Stromal cell of bone marrow (primary cell): Measurements from ENCODE around the gene FARS2.

Experiments
- DNase-seq: peaks from one replicate; pipeline ENCODE4 v3.0.0-alpha.2; 2012; ENCODE audit warnings: low read depth

FARS2 gene

DNA sequence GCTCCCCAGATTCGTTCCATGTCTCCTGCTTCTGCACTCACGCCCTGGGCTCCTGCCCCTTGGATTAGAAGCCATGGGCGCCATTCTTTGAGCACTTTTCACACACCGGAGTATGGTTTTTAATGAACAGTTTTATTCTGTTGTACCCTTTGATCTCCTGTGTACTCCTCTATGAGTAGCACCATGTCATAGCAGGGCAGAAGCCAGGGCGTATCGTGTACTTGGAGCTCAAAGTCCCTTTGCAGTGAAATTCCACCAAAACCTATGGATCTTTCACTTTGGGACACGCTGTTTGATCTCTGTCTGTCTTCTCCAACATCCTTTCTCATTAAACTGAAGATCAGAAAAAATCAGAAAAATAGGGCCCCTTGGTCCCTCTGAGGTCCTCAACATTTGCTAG lies 470.1 kb downstream of the FARS2 start:
- DNase-seq, result no peak

DNA sequence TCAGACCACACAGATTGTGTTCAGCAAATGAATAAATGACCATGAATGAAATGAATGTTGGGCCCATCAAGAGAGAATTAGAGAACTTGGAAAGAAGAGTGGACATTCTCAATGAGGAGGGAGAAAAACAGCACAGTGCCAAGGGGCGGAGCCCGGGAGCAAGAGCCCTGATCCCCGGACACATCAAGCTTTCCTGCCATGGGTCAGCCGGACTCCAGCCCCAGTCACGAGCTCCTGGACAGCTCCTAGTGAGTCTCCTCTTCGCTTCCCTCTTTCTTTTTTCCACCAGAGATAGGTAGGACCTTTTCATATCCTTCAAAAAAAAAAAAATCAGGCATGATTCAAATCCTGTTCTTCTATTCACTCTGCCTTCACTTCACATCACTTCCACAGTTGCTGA lies 471.2 kb downstream of the FARS2 start:
- DNase-seq, result no peak

DNA sequence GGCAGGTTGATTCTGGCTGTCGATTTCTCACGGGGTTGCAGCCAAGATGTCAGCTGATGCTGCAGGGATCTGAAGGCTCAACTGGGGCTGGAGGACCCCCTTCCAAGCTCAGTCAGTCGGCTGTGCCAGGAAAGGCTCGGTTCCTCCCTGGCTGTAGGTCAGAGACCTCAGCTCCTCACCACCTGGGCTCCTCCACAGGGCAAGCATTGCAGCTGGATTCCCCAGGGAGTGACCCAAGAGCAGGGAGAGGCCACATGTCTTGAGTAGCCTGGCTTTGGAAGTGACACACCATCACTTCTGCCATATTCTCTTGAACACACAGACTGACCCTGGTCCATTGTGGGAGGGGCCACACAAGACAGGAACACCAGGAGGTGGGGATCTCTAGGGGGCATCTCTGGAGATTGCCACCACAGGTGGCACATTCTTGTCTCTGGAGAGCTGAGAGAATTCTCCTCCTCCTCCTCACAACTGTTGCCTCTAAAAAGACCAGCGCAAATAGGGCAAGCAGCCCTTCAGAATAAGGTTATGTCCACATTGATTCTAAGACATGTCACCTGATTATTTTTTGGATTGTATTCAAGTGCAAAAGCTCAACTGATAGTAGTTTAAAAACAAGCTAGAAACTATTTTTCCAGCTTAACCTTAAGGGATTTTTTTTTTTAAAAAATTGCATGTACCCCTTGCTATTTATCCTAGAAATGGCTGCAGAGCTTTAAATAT lies 474.9 kb downstream of the FARS2 start:
- no peak for DNase-seq

DNA sequence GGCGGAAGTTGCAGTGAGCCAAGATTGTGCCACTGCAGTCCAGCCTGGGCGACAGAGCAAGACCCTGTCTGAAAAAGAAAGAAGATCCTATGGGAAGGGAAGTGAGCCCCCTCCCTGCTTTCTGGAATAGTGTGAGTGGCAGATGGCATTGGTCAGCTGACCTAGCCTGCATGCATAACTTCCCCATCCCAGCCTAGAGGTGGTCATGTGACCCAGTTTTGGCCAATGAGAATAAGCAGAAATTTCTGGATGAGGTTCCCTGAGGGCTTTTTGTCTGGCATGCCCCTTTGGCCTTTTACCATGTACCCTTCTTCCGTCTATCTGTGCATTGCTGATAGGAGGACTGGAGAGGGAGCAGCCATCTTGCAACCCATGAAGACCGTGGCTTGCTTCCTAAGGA lies 476.1 kb downstream of the FARS2 start:
- no peak for DNase-seq

DNA sequence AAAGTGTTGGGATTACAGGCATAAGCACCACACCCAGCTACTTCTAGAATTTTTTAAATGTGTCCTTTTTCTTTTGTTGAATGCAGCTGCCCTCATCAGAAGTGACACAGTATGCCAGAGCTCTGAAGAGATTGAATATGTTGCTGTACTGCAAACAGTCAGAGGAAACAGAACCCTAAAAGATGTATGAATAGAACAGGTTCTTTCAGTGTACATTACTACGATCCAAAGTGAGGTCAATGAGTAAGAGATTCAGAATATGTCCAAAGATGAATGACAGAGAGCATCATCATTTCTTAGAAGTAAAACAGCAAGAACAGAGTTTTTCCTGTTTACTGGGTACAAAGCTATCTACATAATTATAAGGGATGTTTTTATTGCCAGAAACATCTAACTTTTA lies 476.9 kb downstream of the FARS2 start:
- no peak for DNase-seq

DNA sequence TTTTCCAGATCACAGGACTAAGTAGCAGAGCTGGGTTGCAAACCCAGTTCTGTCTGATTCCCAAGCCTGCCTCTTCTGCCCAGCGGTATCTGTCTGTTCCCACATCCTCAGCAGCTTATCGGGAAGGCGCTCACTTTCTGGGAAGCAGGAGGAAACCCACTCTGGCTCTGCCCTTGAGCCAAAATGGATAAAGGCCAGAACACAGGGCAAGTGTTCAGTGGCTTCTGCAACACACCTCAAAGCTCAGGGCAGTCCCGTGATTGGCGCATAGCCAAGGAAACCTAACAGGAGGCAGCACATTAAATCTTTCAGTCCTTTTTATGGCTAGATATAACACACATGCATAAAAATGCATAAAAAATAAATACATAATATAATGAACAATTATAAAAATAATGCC lies 483.2 kb downstream of the FARS2 start:
- DNase-seq, result no peak

DNA sequence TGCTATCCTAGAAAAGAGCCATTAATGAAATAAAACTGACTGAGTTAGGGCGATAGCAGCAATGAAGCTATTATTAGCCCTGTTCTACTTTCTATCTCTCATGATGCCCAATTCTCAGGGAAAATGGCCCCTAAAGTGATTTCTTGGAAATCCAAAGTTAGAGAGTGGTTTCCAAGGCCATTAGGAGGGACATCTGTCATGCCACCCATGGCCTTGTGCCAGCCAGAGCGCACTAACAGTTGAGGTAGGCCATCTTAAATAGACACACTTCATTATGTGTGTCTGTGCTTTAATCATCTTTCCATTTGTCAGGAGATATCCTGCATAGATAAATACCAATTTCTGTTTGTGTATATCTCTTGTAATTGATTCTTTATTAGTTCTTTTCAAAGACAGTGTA lies 483.8 kb downstream of the FARS2 start:
- no peak for DNase-seq

DNA sequence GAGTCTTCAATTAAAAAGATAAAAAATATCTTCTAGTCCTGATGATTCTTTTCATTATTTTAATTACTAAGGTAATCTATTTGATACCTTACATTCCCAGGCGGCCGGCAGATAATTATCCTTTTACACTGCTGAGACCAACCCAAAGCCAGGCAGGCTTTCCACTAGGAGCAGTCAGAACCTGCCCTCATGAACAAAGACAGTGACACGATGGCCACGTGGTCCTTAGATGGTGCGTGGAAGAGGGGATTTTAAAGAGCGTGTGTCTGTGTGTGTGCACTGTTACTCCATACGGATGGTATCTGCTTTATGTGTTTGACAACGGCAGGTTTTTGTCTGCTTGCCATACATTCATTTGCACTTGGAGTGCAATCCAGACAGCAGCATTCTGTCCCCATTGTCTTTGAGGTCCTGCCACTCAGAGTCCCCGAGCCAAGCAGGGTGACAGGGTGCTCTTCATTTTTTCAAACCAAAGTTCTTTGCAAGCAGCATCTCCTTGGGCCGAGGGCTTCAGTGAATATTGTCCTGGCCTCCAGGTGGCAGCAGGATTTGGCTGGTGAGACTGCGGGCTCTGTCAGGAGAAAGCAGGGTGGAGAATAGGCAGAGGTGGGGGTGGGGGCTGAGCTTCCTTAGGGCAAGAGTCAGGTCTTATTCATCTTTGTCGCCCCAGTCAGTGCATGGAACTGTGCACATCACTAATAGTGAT lies 484.9 kb downstream of the FARS2 start:
- DNase-seq, result no peak

DNA sequence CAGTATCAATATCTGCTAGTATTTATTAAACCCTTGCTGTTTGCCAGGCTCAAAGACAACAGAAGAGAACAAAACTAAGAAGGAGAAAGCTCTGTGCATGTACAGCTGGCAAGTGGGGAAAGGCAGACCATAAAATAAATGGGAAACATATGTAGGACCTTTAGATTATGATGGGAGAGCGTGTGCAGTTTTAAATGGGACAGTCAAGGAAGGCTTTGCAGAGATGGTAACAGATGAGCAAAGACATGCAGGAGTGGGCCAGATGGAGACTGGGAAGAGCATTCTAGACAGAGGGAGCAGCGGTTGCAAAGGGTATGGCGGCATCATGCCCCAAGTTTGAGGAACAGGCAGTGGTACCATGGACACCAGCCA lies 485.4 kb downstream of the FARS2 start:
- DNase-seq, result no peak

DNA sequence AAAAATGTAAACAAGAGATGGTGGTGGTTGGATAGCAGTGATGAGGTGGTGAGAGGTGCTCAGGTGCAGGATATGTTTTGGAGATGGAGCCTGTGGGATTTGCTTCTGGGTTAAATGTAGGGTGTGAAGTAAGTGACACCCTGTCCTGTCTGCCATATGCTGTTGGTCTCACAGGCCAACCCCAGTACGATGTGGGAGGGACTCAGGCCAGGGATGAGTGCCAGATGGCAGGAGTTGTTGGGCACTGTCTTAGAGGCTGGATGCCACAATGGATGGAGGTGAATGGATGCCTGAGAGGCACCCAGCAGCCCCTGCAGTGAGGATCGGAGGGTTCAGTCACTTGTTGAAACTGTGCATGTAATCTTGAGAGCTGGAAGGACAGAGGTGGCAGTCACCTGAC lies 486.1 kb downstream of the FARS2 start:
- DNase-seq, result no peak

DNA sequence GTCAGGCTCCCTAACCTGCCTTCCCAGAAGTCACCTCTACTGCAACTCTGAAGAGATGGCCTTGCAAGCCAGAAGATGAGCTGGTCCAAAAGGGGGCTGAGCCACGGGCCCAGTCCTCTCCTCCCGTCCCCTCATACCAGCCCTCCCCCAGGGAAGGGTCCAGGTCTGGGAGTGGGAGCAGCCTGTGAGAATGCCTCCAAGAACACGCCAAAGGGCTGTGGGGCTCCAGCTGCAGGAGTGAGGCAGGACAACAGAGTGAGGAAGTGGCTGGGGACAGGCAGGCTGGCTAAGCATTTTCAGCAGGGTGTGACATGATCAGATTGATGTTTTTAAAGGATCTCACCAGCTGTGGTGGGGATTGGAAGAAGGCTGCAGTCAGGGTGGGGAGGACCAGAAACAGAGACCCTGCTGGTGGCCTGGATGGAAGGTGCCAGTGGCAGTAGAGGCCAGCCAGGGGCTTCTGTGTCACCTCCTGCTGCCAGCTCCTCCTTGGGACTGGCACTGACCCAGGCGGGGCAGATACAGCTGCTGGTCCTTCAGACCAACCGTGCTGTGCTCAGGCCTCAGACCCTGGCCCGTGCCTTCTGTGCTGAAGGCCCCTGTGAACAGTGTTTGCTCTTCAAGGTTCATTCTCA lies 487.8 kb downstream of the FARS2 start:
- no peak for DNase-seq

DNA sequence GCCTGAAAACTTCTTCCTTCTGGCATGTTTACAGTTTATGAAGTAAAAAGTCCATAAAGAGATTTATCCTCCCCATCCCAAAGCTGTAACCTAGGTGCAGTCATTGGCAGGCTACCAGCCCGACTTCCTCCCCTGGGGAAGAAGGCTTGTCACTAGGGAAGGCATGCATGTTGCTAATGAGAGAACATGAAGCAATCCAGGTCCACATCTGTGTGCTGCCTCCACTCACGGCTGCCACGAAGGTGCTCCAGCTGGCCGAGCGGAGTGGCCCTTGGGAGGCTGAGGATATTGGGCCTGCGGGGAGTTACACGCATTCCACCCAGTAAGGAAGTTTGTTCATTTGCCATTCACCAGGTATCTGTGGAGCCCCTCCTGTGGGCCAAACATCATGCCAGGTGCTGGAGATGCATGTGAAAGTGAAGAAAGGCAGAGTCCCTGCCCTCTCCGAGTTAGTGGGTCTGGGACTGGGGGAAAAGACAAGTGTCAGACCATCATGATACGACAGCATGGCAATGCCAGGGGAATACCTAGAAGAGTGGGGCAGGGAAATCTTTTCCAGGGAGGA lies 488.4 kb downstream of the FARS2 start:
- no peak for DNase-seq

DNA sequence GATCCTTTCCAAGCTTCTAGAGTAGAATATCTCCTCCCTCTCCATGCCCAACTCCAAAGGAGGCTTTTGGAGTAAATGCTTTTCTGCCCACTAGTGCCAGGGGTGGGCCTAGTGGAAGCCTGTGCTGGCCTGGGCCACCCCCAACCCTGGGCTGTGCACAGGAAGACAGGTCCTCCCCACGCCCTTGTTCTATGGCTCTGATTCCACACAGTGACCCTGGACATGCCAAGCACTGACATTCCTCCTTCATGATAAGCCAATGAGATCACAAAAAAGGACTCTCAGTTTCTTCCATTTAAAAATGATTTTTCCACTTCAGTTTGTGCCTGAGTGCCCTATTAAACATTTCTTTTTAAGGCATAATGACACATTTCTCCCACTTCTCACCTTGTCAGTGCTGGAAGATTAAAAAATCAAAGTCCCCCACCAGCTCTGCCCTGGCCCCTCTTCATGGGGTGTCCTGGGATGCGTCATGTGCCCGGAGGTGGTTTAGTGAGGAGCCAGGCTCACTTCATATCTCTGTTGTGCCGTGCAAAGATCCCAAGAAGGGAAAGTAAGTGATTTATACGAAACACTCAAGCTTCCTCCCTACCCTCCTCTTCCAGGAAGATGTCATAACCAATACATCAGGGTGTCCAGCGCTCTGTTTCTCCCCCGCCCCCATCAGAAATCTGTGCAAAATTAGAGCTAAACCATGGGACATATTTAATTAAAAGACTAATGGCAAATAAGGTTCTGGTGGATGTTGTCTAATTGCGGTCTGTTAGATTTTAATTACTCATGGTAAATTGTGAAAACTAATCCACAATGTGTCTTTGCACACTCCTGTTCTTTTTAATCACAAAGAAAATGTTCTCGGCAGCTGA lies 490.4 kb downstream of the FARS2 start:
- DNase-seq, result no peak

DNA sequence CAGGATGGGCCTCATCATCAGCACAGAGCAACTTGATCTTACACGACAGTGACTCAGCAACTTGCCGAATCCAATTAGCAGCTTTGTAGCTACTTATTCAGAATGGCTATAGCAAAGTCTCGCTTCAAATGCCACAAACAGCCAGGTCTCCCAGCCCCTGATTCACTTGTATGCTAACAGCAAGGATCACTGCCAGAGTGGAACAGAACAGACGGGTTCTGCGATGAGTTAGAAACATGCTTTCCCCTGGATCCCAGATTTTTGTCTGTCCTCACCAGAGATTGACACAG lies 491.0 kb downstream of the FARS2 start:
- peak; percentile 54 for DNase-seq

DNA sequence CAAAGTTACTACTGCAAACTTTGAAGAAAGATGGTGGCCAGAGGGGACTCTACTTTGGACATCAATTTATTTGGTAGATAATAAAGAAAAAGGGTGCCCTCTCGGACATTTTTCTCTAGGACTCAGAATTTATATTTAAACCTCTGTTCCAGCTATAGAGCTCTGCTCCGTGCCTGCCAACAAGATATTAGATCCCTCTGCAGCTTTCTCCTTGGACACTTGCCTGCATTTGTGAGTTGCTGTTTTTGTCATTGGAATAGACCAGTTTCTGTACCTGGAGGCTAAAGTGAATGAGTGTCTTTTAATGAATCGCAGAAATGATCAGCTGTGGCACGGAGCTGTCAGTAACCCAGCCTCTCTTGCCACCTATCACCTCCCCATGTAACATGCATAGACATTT lies 491.9 kb downstream of the FARS2 start:
- DNase-seq, result no peak

DNA sequence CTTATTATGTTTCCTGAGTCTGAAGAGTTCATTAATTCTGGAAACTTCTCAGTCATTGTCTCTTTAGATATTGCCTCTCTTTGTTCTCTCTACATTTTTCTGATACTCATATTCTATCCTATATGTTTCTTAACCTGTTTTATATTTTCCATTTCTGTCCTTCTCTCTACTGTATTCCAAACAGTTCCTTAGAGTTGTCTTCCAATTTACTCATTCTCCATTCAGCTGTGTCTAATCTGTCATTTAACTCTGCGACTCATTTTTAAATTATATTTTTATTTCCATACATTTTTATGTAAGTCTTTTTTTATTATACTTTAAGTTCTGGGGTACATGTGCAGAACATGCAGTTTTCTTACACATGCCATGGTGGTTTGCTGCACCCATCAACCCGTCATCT lies 493.6 kb downstream of the FARS2 start:
- no peak for DNase-seq

DNA sequence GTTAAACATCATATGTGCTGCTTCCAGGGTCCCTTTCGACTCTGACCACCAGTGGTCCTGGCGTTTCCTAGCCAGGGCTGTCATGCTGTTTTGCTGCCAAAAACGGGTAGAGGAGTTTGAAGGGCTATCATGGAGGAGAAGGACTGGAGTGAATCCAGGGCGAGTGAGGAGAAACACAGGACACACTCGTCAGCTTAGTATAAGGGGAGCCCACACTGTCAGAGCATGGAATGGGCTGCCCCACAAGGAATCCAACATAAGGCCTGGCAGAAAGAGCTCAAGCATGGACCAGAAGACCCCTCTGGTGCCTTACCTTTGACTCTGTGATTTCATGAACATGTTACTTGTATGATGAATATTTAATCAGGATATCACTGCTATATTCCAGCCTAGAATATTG lies 498.3 kb downstream of the FARS2 start:
- no peak for DNase-seq

DNA sequence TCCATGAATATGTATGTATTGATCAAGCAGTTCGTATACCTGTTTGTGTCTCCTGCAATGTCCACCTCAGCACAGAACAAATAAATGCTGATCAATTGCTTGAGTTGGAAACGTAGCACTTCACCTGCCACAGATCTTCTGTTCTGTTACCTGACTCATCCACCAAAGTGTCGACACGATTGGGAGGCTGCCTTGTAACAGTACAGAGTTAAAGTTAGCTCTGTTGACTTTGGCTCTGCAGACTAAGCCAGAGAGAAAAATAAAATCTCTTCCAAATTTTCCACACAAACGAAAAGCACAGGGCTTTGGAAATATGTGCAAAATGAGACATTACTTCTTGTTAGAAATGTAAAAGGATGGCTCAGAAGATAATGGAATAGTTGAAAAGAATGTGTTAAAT lies 500.1 kb downstream of the FARS2 start:
- peak; percentile 68 for DNase-seq

DNA sequence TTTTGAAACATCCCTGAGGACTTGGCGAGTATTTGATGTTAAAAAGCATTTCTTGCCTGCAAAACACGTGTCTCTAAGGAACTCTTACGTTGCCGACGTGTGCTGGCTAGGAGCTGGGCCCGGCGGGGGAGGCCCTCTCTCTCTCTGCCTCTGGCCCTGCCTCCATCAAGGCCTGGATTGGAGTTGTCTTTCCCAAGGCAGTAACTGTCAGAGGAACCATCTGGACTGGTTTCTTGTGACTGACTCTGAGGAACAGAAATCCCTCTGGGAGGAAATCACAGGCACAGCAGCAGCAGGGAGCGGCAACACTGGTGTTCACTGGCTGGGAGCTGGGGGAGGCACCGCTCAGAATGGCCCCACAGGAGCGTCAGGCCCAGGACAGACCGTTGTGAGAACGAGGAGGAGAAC lies 501.3 kb downstream of the FARS2 start:
- no peak for DNase-seq

DNA sequence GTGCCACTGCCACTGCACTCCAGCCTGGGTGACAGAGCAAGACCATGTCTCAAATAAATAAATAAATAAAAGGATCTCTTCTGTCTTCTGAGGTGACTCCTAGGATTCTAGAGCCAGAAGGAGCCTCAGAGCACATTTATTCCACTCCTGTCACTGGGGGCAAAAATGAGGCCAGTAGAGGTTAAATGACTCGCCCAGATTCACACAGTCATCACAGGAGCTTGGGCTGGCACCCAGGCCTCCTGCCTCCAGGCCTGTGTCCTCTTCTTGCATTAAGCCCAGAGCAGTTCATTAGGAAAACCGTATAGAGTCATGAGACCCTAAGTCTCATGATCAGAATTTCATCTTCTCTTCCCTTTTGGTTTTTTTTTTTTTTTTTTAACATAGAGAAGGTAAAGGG lies 502.1 kb downstream of the FARS2 start:
- no peak for DNase-seq

DNA sequence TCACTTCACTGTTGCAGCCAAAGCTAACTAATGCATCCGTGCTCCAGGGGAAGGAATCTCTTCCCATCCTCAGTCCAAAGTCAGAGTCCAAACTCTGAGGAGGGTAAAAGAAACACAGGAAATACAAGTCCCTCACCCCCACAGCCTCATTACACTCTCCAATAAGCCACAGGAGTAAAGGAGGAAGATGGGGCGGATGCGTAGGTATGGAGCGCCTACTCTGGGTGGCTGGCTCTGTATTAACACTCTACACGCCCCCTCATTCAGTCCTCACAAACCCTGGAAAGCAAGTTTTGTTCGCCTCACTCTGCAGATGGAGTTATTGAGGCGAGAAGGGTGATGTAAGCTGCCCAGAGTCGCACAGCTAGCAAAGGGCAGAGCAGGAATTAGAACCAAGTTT lies 502.6 kb downstream of the FARS2 start:
- DNase-seq, result no peak

DNA sequence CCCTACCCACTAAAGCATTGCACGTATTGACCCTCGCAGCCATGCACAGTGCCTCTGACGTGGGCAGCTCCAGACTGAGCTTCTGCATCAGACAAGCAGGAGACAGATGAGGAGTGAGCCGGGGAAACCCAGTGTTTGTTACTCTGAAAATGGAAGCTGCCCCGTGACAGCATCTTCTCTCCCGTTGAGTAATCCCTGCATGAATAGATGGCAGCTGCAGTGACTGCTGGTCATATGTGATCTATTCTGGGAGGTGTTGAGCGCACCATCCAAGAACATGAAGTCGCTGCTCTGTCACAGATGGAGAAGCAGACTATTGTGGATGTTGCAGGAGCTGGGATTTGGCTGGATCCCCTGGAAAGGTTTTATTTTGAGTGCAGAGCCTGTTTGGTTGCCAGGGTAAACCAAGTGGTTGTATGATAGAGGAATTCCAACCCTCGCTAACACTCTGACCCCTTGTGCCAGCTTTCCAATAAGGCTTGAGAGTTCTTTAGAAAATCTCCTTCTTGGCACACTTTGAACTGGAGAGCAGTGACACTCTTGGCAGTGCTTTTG lies 503.2 kb downstream of the FARS2 start:
- peak; percentile 50 for DNase-seq
